Naive thymus-derived CD8-positive, alpha-beta T cell (primary cell): ENCODE measurements around the gene GP1BA. TPM values are rescaled to one million over a fixed set of nuclear protein-coding genes. Genes with fewer than 3 reads are reported as not detected.
"Not testable (repeated sequence)": the region's sequence is repeated elsewhere in the genome, so short reads cannot be mapped to it uniquely, and the experiment has no call there.

ENCODE experiments used
- ATAC-seq, 2 donors: fragments of 150-1000 bp; cut with Tn5 transposase in 1 of 2; sonication (Bioruptor Pico), chemical (Tn5 transposase) in 1 of 2; 1 replicate in 1 of 2; 2 replicates in 1 of 2; pipeline ENCODE4 v1.10.0; 2021; ENCODE audit warnings: mild to moderate bottlenecking in 2 of 2, moderate library complexity in 2 of 2
- POLR2A ChIA-PET: fragments of 350-600 bp; sonication (Branson Sonifier 250); formaldehyde crosslinking; loops from one replicate; lab custom pipeline; 2021; ENCODE audit warnings: antibody characterized with exemption; lab: Charles Lee
- DNase-seq, 10 donors: peaks; one replicate each; pipeline versions ENCODE4 v3.0.0 to v3.0.0-alpha.2; 2020 to 2022
- H3K27ac Mint-ChIP-seq, 10 donors: one replicate each; pipeline ENCODE4 v1.8.0; 2020 to 2022; ENCODE audit warnings: mild to moderate bottlenecking in 10 of 10, mixed read lengths in 10 of 10, moderate library complexity in 4 of 10, inconsistent platforms in 1 of 10
- H3K27me3 Mint-ChIP-seq, 5 donors: one replicate each; pipeline ENCODE4 v1.8.0; 2021 to 2022; ENCODE audit warnings: mixed read lengths in 5 of 5
- H3K36me3 Mint-ChIP-seq, 3 donors: one replicate each; pipeline ENCODE4 v1.8.0; 2020 to 2022; ENCODE audit warnings: mixed read lengths in 3 of 3, mild to moderate bottlenecking in 2 of 3, inconsistent platforms in 1 of 3
- H3K4me1 Mint-ChIP-seq, 4 donors: one replicate each; pipeline ENCODE4 v1.8.0; 2021 to 2022; ENCODE audit warnings: mixed read lengths in 4 of 4
- H3K4me3 Mint-ChIP-seq, 10 donors: one replicate each; pipeline ENCODE4 v1.8.0; 2020 to 2022; ENCODE audit warnings: mild to moderate bottlenecking in 10 of 10, mixed read lengths in 10 of 10, moderate library complexity in 6 of 10, inconsistent platforms in 1 of 10
- H3K9me3 Mint-ChIP-seq, 9 donors: one replicate each; pipeline ENCODE4 v1.8.0; 2020 to 2022; ENCODE audit warnings: mixed read lengths in 9 of 9, mild to moderate bottlenecking in 3 of 9, inconsistent platforms in 1 of 9, moderate library complexity in 1 of 9
- polyA plus RNA-seq, 3 donors: library from polyadenylated mRNA; unstranded; fragments of 300-500 nt; fragmentation: Illumina TruSeq; gene quantifications; one replicate each; pipeline ENCODE4 v1.2.3, GENCODE V29; 2021
- total RNA-seq, 8 experiments: library from RNA in 2 of 8; stranded (reverse) in 2 of 8; gene quantifications; one replicate each; pipeline ENCODE4 v1.2.3 and lab custom pipeline; 2021 to 2026

GP1BA gene
- total and polyA plus RNA-seq, 5 experiments from 2014 or later: 0.08 to 0.13 TPM; not detected in 3

- POLR2A ChIA-PET: interaction anchor here (0.6 to 3.9 kb wide), 8 partner anchors 37 to 209 kb away, joined by 3 to 25 read pairs (median 4); partner anchors contain the start of genes ARRB2, PFN1, RNF167 and SLC25A11
- Mint-ChIP-seq H3K4me3 (peak overlapping the region in 9 of 10 donors; percentile 17 to 86 (median 73)), H3K4me1 (peaks cover 26 to 47% (median 42%) of the 10 kb centered on the region in 4 donors), H3K36me3 (no peaks in the 10 kb centered on the region), H3K27ac (peak overlapping the region; percentile 27 to 99 (median 84)), H3K27me3 (peaks cover 0 to 2% (median 0%) of the 10 kb centered on the region in 5 donors), H3K9me3 (no peaks in the 10 kb centered on the region)
- ATAC-seq: no peak
- no peak for DNase-seq
These were observed 29.5 kb upstream of the GP1BA start for GRCh38 chr17:4902540-4902939.

GRCh38 chr17:4903051-4903818, 28.8 kb upstream of the GP1BA start, which contains the start of gene CHRNE:
Gene CHRNE, minus strand, starts transcription at chr17:4903098. Its CDS starts 35 bp downstream, at chr17:4903063.
- peaks cover 0 to 2% (median 0%) of the 10 kb centered on the region in 5 donors for H3K27me3 Mint-ChIP-seq

DNA sequence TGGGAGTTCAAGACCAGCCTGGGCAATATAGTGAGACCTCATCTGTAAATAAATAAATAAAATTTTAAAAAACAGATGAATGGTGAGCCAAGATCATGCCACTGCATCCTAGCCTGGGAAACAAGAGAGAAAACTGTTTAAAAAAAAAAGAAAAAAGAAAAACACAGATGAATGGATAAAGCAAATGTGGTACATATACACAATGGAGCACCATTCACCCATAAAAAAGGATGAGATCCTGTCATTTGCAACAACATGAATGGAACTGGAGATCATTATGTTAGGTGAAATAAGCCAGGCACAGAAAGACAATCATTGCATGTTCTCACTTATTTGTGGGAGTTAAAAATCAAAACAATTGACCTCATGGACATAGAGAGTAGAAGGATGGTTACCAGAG, 25.4 kb upstream of the GP1BA start:
- not testable (repeated sequence) for H3K9me3 Mint-ChIP-seq, DNase-seq, ATAC-seq, H3K4me3 Mint-ChIP-seq, H3K27me3 Mint-ChIP-seq, H3K36me3 Mint-ChIP-seq
- Mint-ChIP-seq H3K4me1 (peaks cover 13 to 27% (median 21%) of the 10 kb centered on the region in 4 donors), H3K27ac (peak overlapping the region in 1 of 10 donors; percentile 59)
- POLR2A ChIA-PET: interaction anchor here (1.2 to 1.8 kb wide), 2 partner anchors 43 to 60 kb away, joined by 8 to 13 read pairs; partner anchors contain the start of gene SPAG7

More at GRCh38 chr17:4903051-4903818, 28.8 kb upstream of the GP1BA start, which contains the start of gene CHRNE:
- Mint-ChIP-seq H3K9me3 (no peaks in the 10 kb centered on the region), H3K4me1 (peaks cover 26 to 45% (median 41%) of the 10 kb centered on the region in 4 donors), H3K4me3 (peak within 1 kb of the TSS; percentile 40 to 86 (median 72)), H3K36me3 (no peaks in the 10 kb centered on the region), H3K27ac (peak within 1 kb of the TSS; percentile 27 to 99 (median 84))
- POLR2A ChIA-PET: interaction anchor here (0.6 to 1.7 kb wide), 8 partner anchors 59 to 209 kb away, joined by 3 to 8 read pairs (median 4); partner anchors contain the start of genes ARRB2, CAMTA2, SPAG7 and ZNF232
- DNase-seq: peak; percentile 51 to 88 (median 76)
- ATAC-seq: peak; percentile 26 to 27

GRCh38 chr17:4908301-4908700, 23.8 kb upstream of the GP1BA start:
- peak in 1 of 10 donors; percentile 25 for DNase-seq

DNA sequence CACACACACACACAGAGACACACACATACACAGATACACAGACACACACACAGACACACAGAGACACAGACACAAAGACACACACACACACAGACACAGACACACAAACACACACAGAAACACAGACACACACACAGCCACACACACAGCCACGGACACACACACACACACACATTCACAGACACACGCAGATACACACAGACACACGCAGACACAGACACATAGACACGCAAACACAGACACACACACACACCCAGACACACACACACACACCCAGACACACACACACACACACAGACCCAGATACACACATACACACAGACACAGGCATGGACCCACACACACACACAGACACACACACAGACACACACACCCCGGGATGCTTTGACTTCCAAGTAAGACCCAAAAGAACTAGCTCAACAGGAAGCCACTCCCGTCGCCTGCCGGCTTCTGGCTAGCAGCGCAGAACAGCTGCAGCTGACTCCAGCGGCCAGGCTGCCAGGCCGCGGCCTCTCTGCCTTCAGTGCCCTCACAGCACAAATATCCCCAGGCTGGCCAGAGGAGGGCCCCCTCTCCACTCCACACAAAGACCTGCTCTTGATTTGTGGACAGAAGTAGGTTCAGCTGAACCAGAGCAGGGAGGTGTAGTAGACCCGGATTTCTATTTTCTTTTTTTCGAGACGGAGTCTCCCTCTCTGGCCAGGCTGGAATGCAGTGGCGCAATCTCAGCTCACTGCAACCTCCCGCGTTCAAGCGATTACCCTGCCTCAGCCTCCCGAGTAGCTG, 23.2 kb upstream of the GP1BA start:
- H3K4me3 Mint-ChIP-seq: no peak overlapping the region
- no peaks in the 10 kb centered on the region for H3K36me3 Mint-ChIP-seq
- ATAC-seq (peak; percentile 89 to 96), DNase-seq (peak; percentile 44 to 86 (median 70))
- H3K4me1 Mint-ChIP-seq: peaks cover 0 to 5% (median under 1%) of the 10 kb centered on the region in 4 donors
- H3K27ac Mint-ChIP-seq: no peak overlapping the region
- H3K27me3 Mint-ChIP-seq: no peaks in the 10 kb centered on the region
- POLR2A ChIA-PET: interaction anchor here (0.7 to 3.7 kb wide), 11 partner anchors 31 to 267 kb away, joined by 3 to 44 read pairs (median 3); partner anchors contain the start of genes INCA1, KIF1C, PFN1 and RNF167
- H3K9me3 Mint-ChIP-seq: no peaks in the 10 kb centered on the region

More at GRCh38 chr17:4908301-4908700, 23.8 kb upstream of the GP1BA start:
- ATAC-seq: peak in 1 of 2 donors; percentile 26
- Mint-ChIP-seq H3K4me3 (no peak overlapping the region), H3K9me3 (no peaks in the 10 kb centered on the region), H3K27me3 (no peaks in the 10 kb centered on the region), H3K27ac (no peak overlapping the region), H3K4me1 (peaks cover 3 to 10% (median 5%) of the 10 kb centered on the region in 4 donors), H3K36me3 (no peaks in the 10 kb centered on the region)
- POLR2A ChIA-PET: interaction anchor here (0.7 to 3.7 kb wide), 7 partner anchors 31 to 268 kb away, joined by 3 to 44 read pairs (median 7); partner anchors contain the start of genes INCA1, KIF1C, PFN1 and RNF167

DNA sequence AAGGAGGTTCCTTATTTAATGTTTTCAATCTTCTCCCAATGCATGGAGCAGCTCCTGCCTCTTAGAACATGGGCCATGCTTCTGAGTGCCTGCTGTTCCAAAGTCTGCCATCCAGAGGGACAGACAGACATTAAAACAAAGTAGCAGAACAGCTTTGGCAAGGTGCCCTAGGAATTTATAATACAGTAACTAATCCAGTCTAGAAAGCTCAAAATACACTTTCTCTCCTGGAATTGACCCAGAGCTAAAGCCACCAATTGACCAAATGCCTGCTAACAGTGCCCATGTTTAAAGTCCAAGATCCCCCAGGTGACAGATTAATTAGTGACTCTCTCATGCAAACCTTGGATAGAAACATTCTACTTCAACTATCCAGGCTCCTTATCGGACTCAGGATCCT, 18.1 kb upstream of the GP1BA start:
- Mint-ChIP-seq H3K36me3 (no peaks in the 10 kb centered on the region), H3K4me3 (no peak overlapping the region), H3K27ac (peak overlapping the region in 1 of 10 donors; percentile 38), H3K4me1 (peaks cover 0 to 2% (median 0%) of the 10 kb centered on the region in 4 donors), H3K9me3 (no peaks in the 10 kb centered on the region), H3K27me3 (no peaks in the 10 kb centered on the region)
- no peak for ATAC-seq
- POLR2A ChIA-PET: interaction anchor here (0.6 to 1.2 kb wide), 3 partner anchors 9 to 180 kb away, joined by 3 to 5 read pairs (median 3); no protein-coding TSS in a partner anchor
- no peak for DNase-seq

- H3K36me3 Mint-ChIP-seq, ATAC-seq, H3K4me3 Mint-ChIP-seq, H3K9me3 Mint-ChIP-seq, H3K27me3 Mint-ChIP-seq, H3K4me1 Mint-ChIP-seq, H3K27ac Mint-ChIP-seq, DNase-seq: not testable (repeated sequence)
- POLR2A ChIA-PET: interaction anchor here (0.6 kb wide), 1 partner anchor 9 kb away, joined by 3 read pairs; no protein-coding TSS in a partner anchor
These were observed 17.5 kb upstream of the GP1BA start for GRCh38 chr17:4914551-4914950.

GRCh38 chr17:4919511-4920047, 12.5 kb upstream of the GP1BA start:
- Mint-ChIP-seq H3K9me3 (no peaks in the 10 kb centered on the region), H3K27me3 (no peaks in the 10 kb centered on the region), H3K27ac (no peak overlapping the region), H3K4me1 (peaks cover 0 to 6% (median 3%) of the 10 kb centered on the region in 4 donors), H3K4me3 (no peak overlapping the region), H3K36me3 (no peaks in the 10 kb centered on the region)
- ATAC-seq (no peak), DNase-seq (no peak)
- POLR2A ChIA-PET: interaction anchor here (0.6 to 0.7 kb wide), 3 partner anchors 195 to 396 kb away, joined by 3 to 5 read pairs (median 4); no protein-coding TSS in a partner anchor

- H3K27me3 Mint-ChIP-seq: no peaks in the 10 kb centered on the region
- ATAC-seq: no peak
- H3K9me3 Mint-ChIP-seq: no peaks in the 10 kb centered on the region
- H3K36me3 Mint-ChIP-seq: no peaks in the 10 kb centered on the region
- no peak overlapping the region for H3K27ac Mint-ChIP-seq
- H3K4me3 Mint-ChIP-seq: no peak overlapping the region
- POLR2A ChIA-PET: interaction anchor here (0.6 to 1.0 kb wide), 3 partner anchors 19 to 897 kb away, joined by 3 read pairs; no protein-coding TSS in a partner anchor
- peaks cover 0 to 6% (median 3%) of the 10 kb centered on the region in 4 donors for H3K4me1 Mint-ChIP-seq
- no peak for DNase-seq
These were observed 11.6 kb upstream of the GP1BA start for GRCh38 chr17:4920351-4921048.

DNA sequence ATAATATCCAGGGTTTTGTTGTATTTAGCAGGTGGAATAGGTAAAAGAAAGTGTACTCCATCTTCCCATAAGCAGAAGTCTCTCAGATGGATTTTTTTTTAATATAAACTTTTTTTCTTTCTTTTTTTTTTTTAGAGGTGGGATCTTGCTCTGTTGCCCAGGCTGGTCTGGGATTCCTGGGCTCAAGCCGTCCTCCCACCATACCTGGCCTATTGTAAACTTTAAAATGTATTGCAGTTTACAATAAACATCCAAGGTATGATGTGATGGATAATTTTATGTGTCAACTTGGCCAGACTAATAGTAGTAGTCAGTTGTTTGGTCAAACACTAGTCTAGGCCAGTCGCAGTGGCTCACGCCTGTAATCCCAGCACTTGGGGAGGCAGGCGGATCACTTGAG, 10.8 kb upstream of the GP1BA start:
- ATAC-seq (no peak), DNase-seq (no peak)
- Mint-ChIP-seq H3K4me1 (peaks cover 0 to 6% (median 3%) of the 10 kb centered on the region in 4 donors), H3K4me3 (no peak overlapping the region), H3K27ac (no peak overlapping the region), H3K9me3 (no peaks in the 10 kb centered on the region), H3K27me3 (no peaks in the 10 kb centered on the region), H3K36me3 (no peaks in the 10 kb centered on the region)
- POLR2A ChIA-PET: interaction anchor here (0.7 kb wide), 1 partner anchor 898 kb away, joined by 3 read pairs; no protein-coding TSS in a partner anchor
